Measurements from ENCODE around the gene SLC36A2.

Gene SLC36A2

DNA sequence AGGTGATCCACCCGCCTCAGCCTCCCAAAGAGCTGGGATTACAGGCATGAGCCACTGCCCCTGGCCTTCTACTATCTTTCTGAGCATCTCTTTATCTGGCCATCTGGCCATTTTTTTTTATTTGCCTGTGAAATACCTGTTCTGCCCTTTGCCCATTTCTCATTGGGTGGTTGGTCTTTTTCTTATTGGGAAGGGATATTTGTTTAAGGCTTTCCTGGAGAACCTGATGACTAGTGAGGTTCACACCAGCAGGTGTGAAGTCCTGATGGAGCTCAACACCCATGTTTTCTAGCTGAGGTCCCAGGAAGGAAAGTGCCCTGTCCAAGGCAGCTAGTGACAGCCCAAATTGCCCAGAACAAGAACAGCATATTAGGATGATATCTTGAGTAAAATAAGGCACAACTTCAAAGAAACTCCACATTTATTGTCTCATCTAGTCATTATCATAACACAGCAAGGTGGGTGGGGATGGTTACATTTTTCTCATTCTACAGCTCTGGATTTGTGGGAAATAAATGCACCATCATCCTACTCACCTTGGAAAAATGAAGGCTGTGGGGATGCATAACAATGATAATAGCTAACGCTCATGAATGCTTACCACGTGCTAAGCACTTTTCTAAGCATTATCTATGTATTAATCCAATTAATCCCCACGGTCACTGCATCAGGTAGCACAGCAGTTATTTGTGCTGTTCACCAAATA is 64.1 kb downstream of the SLC36A2 start:
- no peak for DNase-seq (ENCODE audit: low read depth)

- DNase-seq (ENCODE audit: low read depth) = no peak
These were observed 66.2 kb downstream of the SLC36A2 start for GRCh38 chr5:151281001-151281639.

GRCh38 chr5:151280443-151280842 is 66.9 kb downstream of the SLC36A2 start:
- DNase-seq (ENCODE audit: low read depth) = no peak

- DNase-seq (ENCODE audit: low read depth) = no peak
These were observed 68.5 kb downstream of the SLC36A2 start for GRCh38 chr5:151278845-151279244.

DNA sequence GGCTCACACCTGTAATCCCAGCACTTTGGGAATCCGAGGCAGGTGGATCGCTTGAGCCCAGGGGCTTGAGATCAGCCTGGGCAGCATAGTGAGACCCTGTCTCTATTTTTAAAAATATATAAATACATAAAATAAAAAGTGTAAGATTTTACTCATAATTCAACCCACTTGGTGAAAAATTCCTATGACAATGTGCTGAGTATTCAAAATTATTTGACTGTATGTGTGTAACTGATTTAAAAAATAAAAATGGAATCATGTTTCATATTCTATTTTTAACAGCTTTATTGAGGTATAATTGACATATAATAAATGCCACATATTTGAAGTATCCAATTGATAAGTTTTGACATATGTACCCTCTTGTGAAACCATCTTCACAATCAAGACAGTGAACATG is 71.6 kb downstream of the SLC36A2 start:
- no peak for DNase-seq (ENCODE audit: low read depth)

GRCh38 chr5:151274666-151275065 is 72.7 kb downstream of the SLC36A2 start:
- DNase-seq (ENCODE audit: low read depth) = no peak

DNA sequence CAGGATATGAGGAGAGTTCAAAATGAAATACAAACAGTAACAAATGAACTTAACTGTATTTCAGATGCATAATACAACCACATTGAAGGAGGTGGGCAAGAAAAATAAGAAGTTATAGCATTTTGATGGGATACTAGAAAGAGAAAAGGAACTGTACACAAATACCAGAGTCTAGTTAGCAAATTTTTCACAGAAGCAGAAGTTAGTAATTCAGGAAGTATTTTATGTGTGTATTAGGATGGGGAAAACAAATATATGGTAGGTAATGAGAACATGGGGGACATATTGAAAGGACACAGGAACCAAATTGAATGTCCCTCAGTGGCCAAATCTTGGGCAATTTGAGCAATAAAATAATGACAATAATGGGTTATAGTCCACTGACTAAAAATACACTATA is 76.0 kb downstream of the SLC36A2 start:
- DNase-seq (ENCODE audit: low read depth) = no peak

DNA sequence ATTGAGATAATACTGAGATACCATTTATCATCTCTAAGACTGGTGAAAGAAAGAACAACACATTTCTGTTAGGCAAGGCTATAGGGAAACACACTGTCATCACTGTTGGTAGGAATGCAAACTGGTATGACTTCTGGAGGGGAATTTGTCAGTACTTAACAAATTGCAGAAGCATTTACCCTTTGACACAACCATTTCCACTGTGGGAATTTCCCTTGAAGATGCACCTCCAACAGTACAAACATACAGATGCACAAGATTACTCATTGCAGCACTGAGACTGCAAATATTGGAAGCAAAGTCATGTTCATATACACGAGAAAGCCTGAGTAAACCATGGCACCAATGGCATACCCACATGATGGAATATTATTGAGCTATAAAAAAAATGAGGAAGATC is 76.8 kb downstream of the SLC36A2 start:
- no peak for DNase-seq (ENCODE audit: low read depth)

GRCh38 chr5:151267491-151268260 is 79.7 kb downstream of the SLC36A2 start:
- DNase-seq (ENCODE audit: low read depth) = no peak

Data from HS-27A (cell line).